ENCODE results near the gene HSF4. TPM values are rescaled to one million over a fixed set of nuclear protein-coding genes. Genes with fewer than 3 reads are reported as not detected.

Gene HSF4
- total RNA-seq, 1 donor from 2014 or later, result 2.2 TPM

DNA sequence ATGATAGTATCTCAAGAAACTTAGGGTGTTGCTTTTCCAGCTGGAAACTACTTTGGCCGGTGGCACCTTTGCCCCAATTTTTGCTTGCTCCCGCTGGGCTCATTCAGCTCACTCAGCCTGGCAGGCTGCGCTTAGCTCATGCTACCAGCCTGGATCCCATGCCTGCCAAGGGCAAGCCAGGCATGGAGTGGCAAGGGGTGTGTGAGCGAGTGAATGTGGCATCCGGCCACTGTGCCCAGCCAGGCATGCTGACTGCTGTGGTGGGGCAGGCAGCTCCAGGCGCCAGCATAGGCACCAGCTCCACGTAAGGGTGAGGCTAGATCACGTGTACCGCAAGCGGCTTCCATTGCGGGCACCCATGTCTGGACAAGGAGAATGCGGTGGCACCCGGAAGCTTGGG, 23.2 kb upstream of the HSF4 start:
- no peak overlapping the region for H3K27ac Mint-ChIP-seq
- no peak for DNase-seq (ENCODE audit: low spot score, unreplicated experiment)
- no peaks in the 10 kb centered on the region for H3K27me3 Mint-ChIP-seq
- H3K9me3 Mint-ChIP-seq (ENCODE audit: low read depth), result no peaks in the 10 kb centered on the region
- no peak overlapping the region for H3K4me3 Mint-ChIP-seq (ENCODE audit: low read depth)
- TF ChIP-seq, protein P1, sequence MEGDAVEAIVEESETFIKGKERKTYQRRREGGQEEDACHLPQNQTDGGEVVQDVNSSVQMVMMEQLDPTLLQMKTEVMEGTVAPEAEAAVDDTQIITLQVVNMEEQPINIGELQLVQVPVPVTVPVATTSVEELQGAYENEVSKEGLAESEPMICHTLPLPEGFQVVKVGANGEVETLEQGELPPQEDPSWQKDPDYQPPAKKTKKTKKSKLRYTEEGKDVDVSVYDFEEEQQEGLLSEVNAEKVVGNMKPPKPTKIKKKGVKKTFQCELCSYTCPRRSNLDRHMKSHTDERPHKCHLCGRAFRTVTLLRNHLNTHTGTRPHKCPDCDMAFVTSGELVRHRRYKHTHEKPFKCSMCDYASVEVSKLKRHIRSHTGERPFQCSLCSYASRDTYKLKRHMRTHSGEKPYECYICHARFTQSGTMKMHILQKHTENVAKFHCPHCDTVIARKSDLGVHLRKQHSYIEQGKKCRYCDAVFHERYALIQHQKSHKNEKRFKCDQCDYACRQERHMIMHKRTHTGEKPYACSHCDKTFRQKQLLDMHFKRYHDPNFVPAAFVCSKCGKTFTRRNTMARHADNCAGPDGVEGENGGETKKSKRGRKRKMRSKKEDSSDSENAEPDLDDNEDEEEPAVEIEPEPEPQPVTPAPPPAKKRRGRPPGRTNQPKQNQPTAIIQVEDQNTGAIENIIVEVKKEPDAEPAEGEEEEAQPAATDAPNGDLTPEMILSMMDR (IDR thresholded peaks at IDR 0.05; ENCODE audit: unreplicated experiment), result no peak
- H3K4me1 Mint-ChIP-seq (ENCODE audit: low read depth), result no peaks in the 10 kb centered on the region
- H3K36me3 Mint-ChIP-seq (ENCODE audit: insufficient read depth), result peaks cover 12% of the 10 kb centered on the region

DNA sequence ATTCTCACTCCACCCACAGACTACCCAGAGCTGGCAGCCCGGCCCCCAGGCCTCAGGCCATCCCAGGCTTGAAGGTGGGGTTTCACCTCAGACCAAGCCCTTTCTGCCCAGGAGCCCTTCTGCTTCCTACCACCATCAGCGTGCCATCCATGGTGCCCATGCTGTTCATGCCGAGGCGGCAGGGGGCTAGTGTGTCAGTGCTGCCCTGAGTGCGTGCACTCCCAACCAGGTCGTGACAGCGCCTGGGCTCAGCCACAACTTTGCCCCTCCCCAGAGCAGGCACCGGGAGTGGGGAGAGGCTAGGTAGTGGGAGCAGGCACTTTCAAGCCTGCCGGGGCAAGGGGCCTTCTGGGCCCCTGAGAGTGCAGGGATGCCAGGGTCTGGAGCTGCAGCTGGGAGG, 22.2 kb upstream of the HSF4 start:
- Mint-ChIP-seq H3K27me3 (no peaks in the 10 kb centered on the region), H3K27ac (no peak overlapping the region), H3K4me3 (ENCODE audit: low read depth) (no peak overlapping the region), H3K4me1 (ENCODE audit: low read depth) (no peaks in the 10 kb centered on the region), H3K36me3 (ENCODE audit: insufficient read depth) (peaks cover 12% of the 10 kb centered on the region), H3K9me3 (ENCODE audit: low read depth) (no peaks in the 10 kb centered on the region)
- TF ChIP-seq, protein P1 (IDR thresholded peaks at IDR 0.05; ENCODE audit: unreplicated experiment), result no peak
- no peak for DNase-seq (ENCODE audit: low spot score, unreplicated experiment)

DNA sequence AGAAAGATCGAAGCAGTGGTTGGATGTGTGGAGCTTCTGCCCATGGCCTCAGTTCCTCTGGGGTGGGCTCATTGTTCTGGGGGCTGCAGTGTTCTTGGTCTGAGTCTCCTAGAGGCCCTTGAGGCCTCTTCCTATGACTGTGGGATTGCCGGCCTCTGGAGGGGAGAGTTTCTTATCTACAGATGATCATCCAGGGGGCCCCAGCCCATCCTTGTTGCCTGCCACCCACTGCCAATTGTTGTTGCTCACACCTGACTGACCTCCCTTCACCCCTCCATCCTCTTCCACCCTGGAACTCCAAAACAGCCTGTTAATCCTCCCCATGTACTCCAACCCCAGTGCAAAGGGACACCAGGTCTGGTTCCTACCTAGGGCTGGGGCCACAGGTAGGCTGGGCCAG, 19.6 kb upstream of the HSF4 start:
- H3K4me3 Mint-ChIP-seq (ENCODE audit: low read depth), result no peak overlapping the region
- no peaks in the 10 kb centered on the region for H3K4me1 Mint-ChIP-seq (ENCODE audit: low read depth)

DNA sequence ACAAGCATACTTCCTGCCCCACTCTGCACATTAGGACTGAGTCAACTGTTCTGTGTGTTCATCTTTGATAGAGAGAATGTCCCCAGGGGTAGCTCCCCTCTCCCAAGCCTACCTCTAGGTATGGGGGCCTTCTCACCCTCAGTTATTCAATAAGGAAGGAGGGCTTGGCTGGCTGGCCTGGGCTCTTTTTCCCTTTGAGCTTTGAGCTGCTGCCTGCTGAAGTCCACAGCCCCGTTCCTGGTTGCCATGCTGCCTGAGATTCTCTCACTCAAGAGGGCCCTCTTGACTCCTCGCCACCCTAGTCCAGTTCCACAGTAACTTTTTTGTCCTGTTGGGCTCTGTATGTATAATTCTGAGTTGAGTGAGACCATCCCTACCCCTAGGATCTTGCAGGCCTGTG, 18.8 kb upstream of the HSF4 start:
- H3K4me3 Mint-ChIP-seq (ENCODE audit: low read depth), result no peak overlapping the region
- TF ChIP-seq, protein P1 (IDR thresholded peaks at IDR 0.05; ENCODE audit: unreplicated experiment), result no peak
- H3K36me3 Mint-ChIP-seq (ENCODE audit: insufficient read depth), result peaks cover 17% of the 10 kb centered on the region
- H3K9me3 Mint-ChIP-seq (ENCODE audit: low read depth), result no peaks in the 10 kb centered on the region
- no peak overlapping the region for H3K27ac Mint-ChIP-seq
- peaks cover 6% of the 10 kb centered on the region for H3K27me3 Mint-ChIP-seq
- H3K4me1 Mint-ChIP-seq (ENCODE audit: low read depth), result no peaks in the 10 kb centered on the region
- no peak for DNase-seq (ENCODE audit: low spot score, unreplicated experiment)

More for the DNA sequence above, 19.6 kb upstream of the HSF4 start:
- TF ChIP-seq, protein P1 (IDR thresholded peaks at IDR 0.05; ENCODE audit: unreplicated experiment), result no peak
- Mint-ChIP-seq H3K9me3 (ENCODE audit: low read depth) (no peaks in the 10 kb centered on the region), H3K27ac (no peak overlapping the region), H3K27me3 (peaks cover 6% of the 10 kb centered on the region), H3K36me3 (ENCODE audit: insufficient read depth) (peaks cover 22% of the 10 kb centered on the region)
- DNase-seq (ENCODE audit: low spot score, unreplicated experiment), result no peak

DNA sequence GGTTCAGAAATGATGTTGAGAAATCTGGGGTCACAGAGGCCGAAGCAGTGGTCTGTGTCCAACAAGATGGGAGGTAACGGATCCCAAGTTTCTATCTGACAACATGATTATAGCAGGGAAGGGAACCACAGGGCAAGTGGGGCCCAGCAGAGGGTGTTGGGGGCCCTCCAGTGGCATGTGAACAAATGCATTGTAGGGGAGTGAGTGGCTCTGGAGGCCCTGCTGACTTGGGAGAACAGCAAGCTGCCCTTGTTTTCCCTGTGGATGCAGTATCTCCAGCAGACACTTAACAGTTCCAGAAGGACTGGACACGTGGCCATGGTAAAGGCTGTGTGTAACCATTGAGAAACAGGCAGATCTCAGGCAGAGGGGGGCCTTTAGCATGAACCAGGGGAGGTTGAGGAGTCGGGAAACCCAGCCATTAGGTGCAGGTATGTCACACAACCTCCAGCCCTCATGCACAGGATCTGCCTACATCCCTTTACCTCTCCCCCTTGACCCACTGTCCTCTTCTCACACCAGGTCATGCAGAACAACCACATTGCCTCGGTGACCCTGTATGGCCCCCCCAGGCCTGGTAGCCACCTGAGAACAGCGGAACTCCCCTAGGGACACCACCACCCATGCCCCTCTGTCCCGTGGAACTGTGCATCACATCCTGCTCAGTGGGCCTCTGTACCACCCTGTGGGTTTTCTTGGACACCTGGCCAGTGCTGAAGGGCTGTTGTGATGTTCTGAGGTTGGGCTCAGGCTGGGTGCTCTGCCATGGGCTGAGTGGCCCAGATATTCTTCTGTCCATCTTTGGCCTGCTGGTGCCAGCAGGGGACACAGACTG, 17.8 kb upstream of the HSF4 start:
- TF ChIP-seq, protein P1 (IDR thresholded peaks at IDR 0.05; ENCODE audit: unreplicated experiment), result no peak
- no peaks in the 10 kb centered on the region for H3K9me3 Mint-ChIP-seq (ENCODE audit: low read depth)
- H3K4me1 Mint-ChIP-seq (ENCODE audit: low read depth), result peaks cover 2% of the 10 kb centered on the region
- H3K27ac Mint-ChIP-seq, result no peak overlapping the region
- H3K27me3 Mint-ChIP-seq, result peaks cover 13% of the 10 kb centered on the region
- DNase-seq (ENCODE audit: low spot score, unreplicated experiment), result no peak
- peaks cover 15% of the 10 kb centered on the region for H3K36me3 Mint-ChIP-seq (ENCODE audit: insufficient read depth)
- H3K4me3 Mint-ChIP-seq (ENCODE audit: low read depth), result no peak overlapping the region
